WTC11 (cell line): Measurements from ENCODE around the gene TSEN2.

Experiments used
- ELF4 ChIP-seq: sonication (generic); formaldehyde crosslinking; IDR thresholded peaks from 2 replicates; pipeline ENCODE4 v1.8.1; 2022; ENCODE audit warnings: low read depth, mild to moderate bottlenecking, moderate library complexity, missing genetic modification reagents
- ETV6 ChIP-seq: sonication (generic); formaldehyde crosslinking; IDR thresholded peaks from 2 replicates; pipeline ENCODE4 v1.8.1; 2022; ENCODE audit warnings: mild to moderate bottlenecking, missing genetic modification reagents
- ZNF219 ChIP-seq: sonication (generic); formaldehyde crosslinking; IDR thresholded peaks from 2 replicates; pipeline ENCODE4 v1.8.0; 2023; ENCODE audit warnings: missing genetic modification reagents, mild to moderate bottlenecking, borderline replicate concordance
- TF ChIP-seq, protein P1 (sequence below): fragments of 200-600 bp; IDR thresholded peaks from 2 replicates; pipeline ENCODE4 v1.8.0; 2022; ENCODE audit warnings: antibody characterized with exemption
- TF ChIP-seq, protein P2 (sequence below): sonication (generic); formaldehyde crosslinking; IDR thresholded peaks from 2 replicates; pipeline ENCODE4 v1.8.0; 2022; ENCODE audit warnings: mild to moderate bottlenecking, missing genetic modification reagents
- TF ChIP-seq, protein P3 (sequence below): sonication (generic); formaldehyde crosslinking; IDR thresholded peaks from 2 replicates; pipeline ENCODE4 v1.8.1; 2023; ENCODE audit warnings: mild to moderate bottlenecking, missing genetic modification reagents, moderate library complexity
- TF ChIP-seq, protein P4 (sequence below): sonication (generic); formaldehyde crosslinking; IDR thresholded peaks from 2 replicates; pipeline ENCODE4 v1.8.1; 2023; ENCODE audit warnings: mild to moderate bottlenecking, missing genetic modification reagents, moderate library complexity
- TF ChIP-seq, protein P5 (sequence below): sonication (generic); formaldehyde crosslinking; IDR thresholded peaks from 2 replicates; pipeline ENCODE4 v1.8.1; 2023; ENCODE audit warnings: mild to moderate bottlenecking, missing genetic modification reagents, borderline replicate concordance

DNA sequence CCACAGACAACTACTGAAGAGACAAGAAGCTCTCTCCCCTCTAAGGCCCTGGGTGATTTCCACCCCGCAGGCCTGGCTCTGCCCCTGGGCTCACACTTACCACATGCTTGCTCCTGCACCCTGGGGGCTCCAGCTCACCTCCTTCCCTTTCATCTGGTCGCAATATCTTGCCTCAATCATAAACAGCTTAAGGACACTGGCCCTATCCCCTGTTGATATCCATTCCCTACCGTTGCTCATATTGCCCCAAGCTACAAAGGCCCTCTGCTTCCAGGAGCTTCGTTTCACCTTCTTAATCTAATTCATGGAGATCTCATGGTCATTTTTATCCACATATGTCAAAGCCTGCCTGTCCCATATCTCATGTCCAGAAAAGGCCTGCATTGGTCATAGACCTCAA lies 46.0 kb upstream of the TSEN2 start:
- TF ChIP-seq ETV6 (CRISPR knock-in tag) (no peak), ELF4 (CRISPR knock-in tag) (no peak), ZNF219 (CRISPR knock-in tag) (no peak)
- TF ChIP-seq, protein P1, sequence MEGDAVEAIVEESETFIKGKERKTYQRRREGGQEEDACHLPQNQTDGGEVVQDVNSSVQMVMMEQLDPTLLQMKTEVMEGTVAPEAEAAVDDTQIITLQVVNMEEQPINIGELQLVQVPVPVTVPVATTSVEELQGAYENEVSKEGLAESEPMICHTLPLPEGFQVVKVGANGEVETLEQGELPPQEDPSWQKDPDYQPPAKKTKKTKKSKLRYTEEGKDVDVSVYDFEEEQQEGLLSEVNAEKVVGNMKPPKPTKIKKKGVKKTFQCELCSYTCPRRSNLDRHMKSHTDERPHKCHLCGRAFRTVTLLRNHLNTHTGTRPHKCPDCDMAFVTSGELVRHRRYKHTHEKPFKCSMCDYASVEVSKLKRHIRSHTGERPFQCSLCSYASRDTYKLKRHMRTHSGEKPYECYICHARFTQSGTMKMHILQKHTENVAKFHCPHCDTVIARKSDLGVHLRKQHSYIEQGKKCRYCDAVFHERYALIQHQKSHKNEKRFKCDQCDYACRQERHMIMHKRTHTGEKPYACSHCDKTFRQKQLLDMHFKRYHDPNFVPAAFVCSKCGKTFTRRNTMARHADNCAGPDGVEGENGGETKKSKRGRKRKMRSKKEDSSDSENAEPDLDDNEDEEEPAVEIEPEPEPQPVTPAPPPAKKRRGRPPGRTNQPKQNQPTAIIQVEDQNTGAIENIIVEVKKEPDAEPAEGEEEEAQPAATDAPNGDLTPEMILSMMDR = no peak
- TF ChIP-seq, protein P2, sequence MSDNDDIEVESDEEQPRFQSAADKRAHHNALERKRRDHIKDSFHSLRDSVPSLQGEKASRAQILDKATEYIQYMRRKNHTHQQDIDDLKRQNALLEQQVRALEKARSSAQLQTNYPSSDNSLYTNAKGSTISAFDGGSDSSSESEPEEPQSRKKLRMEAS (CRISPR knock-in tag) = no peak
- TF ChIP-seq, protein P3, sequence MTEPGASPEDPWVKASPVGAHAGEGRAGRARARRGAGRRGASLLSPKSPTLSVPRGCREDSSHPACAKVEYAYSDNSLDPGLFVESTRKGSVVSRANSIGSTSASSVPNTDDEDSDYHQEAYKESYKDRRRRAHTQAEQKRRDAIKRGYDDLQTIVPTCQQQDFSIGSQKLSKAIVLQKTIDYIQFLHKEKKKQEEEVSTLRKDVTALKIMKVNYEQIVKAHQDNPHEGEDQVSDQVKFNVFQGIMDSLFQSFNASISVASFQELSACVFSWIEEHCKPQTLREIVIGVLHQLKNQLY = no peak
- TF ChIP-seq, protein P4, sequence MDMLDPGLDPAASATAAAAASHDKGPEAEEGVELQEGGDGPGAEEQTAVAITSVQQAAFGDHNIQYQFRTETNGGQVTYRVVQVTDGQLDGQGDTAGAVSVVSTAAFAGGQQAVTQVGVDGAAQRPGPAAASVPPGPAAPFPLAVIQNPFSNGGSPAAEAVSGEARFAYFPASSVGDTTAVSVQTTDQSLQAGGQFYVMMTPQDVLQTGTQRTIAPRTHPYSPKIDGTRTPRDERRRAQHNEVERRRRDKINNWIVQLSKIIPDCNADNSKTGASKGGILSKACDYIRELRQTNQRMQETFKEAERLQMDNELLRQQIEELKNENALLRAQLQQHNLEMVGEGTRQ (CRISPR knock-in tag) = no peak
- TF ChIP-seq, protein P5, sequence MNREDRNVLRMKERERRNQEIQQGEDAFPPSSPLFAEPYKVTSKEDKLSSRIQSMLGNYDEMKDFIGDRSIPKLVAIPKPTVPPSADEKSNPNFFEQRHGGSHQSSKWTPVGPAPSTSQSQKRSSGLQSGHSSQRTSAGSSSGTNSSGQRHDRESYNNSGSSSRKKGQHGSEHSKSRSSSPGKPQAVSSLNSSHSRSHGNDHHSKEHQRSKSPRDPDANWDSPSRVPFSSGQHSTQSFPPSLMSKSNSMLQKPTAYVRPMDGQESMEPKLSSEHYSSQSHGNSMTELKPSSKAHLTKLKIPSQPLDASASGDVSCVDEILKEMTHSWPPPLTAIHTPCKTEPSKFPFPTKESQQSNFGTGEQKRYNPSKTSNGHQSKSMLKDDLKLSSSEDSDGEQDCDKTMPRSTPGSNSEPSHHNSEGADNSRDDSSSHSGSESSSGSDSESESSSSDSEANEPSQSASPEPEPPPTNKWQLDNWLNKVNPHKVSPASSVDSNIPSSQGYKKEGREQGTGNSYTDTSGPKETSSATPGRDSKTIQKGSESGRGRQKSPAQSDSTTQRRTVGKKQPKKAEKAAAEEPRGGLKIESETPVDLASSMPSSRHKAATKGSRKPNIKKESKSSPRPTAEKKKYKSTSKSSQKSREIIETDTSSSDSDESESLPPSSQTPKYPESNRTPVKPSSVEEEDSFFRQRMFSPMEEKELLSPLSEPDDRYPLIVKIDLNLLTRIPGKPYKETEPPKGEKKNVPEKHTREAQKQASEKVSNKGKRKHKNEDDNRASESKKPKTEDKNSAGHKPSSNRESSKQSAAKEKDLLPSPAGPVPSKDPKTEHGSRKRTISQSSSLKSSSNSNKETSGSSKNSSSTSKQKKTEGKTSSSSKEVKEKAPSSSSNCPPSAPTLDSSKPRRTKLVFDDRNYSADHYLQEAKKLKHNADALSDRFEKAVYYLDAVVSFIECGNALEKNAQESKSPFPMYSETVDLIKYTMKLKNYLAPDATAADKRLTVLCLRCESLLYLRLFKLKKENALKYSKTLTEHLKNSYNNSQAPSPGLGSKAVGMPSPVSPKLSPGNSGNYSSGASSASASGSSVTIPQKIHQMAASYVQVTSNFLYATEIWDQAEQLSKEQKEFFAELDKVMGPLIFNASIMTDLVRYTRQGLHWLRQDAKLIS = no peak
